ENCODE results near the gene EBI3.

- TF ChIP-seq CTCF (IDR thresholded peaks at IDR 0.05) (no peak), EZH2 (IDR thresholded peaks at IDR 0.05; ENCODE audit: borderline replicate concordance, insufficient read depth, low read depth, low read length, poor library complexity, severe bottlenecking) (no peak)
Measured at GRCh38 chr19:4257025-4257424, 27.7 kb downstream of the EBI3 start.
